CD4-positive, alpha-beta T cell treated with Interleukin-2 at 100 ng/mL for 4 hours (primary cell): ENCODE data around the gene TMEM208.

ENCODE experiments used
- DNase-seq: peaks from one replicate; pipeline ENCODE4 v3.0.0-alpha.2; 2020; ENCODE audit warnings: low spot score

TMEM208 gene

DNA sequence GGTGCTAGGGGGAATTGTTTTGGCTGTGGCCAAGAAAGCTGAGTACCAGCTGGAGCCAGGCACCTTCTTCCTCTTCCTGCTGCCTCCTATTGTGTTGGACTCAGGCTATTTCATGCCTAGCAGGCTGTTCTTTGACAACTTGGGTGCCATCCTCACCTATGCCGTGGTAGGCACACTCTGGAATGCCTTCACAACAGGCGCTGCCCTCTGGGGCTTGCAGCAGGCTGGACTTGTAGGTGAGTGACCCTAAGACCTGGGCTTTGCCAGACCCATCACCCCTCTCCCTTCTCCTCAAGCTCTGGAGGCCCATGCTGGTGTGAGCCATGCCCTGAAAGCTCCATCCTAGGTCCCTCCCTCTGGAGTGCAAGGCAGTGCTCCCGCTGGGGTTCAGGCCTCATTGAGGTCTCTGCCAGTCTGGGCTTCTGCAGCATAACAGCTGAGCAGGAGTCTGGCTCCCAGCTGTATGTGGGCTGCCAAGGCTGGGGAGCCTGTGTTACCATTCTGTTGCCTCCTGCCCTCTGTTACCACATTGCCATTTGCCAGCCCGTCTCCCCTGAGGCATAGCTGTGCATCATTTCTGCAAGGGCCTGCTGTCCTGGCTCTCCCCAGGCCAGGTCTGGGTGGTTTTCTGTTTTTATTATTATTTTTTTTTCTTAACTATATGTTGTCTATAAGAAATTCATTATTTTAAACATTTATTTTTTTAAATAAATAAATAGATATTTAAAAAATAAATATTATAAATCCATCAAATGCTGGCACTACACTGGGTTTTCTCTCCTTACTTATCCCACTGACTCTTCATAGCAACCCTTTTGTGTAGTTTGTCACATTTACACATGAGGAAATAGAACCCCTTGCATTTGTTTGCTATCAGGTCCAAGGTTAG is 25.9 kb downstream of the TMEM208 start:
- no peak for DNase-seq

DNA sequence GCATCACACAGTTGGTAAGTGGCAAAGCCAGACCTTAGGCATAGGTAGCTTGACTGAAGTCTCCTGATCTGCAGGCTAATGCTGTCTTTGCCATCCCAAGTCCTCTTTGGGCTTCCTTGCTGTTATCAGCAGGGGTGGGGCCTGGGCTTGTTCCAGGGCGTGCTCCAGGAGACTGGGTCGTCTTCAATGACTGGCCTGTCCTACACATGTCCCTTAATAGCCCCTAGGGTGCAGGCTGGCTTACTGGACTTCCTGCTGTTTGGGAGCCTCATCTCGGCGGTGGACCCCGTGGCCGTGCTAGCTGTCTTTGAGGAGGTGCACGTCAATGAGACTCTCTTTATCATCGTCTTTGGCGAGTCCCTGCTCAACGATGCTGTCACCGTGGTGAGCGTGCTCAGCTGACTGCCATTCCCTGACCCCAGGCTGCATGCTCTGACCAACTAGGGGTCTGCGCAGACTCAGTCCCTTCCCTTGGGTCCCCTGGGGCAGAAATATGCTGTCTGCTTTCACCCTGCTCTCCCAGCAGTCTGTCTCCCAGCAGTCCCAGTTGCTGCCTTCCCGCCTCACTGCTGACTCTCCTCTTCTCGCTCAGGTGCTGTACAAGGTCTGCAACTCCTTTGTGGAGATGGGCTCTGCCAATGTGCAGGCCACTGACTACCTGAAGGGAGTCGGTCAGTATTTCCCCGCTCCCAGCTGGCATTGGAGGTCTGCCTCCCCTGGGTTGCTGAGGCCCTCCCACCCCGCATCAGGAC is 28.0 kb downstream of the TMEM208 start:
- DNase-seq = no peak

DNA sequence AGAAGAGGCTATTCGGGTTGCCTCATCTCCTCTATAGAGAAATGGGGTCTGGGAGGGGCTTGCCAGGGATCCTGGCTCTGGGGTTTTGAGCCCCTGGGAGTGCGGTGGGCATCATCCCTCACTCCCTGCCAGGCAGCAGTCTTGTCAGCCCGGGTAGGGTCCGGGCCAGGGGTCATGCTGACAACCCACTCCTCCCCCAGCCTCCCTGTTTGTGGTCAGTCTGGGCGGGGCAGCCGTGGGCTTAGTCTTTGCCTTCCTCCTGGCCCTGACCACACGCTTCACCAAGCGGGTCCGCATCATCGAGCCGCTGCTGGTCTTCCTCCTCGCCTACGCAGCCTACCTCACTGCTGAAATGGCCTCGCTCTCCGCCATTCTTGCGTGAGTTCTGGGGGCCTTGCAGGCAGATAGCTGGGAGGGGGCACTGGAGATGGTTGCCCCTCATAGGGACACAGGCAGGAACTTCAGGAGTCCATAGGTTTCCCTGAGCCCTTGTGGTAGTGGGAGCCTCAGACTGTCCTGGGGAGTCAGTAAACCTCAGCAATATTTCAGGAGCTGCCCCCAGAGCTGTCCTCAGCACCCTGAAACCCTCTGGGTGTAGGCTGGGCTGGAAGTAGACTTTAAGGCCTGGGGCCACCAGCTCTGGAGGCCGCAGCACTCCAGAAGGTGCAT is 28.8 kb downstream of the TMEM208 start:
- DNase-seq = no peak

DNA sequence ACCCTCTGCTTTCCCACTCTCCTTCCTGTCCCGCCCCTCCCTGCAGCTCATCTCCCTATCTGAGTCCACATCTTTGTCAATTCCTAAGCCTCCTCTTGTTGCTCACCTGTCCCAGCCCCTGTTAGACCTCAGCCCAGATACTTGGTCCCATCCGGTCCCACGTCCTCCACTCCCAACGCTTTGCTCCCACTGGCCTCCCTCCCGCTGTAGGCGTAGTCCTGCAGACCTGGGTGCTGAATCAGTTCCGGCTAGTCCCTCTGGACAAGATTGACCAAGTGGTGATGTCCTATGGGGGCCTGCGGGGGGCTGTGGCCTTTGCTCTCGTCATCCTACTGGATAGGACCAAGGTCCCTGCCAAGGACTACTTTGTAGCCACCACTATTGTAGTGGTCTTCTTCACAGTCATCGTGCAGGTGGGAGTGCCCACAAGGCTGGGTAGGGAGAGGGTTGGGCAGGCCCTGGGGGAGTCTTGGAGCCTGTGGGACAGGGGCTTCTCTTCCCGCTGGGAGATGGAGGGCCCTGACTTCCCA is 29.8 kb downstream of the TMEM208 start:
- DNase-seq = no peak

DNA sequence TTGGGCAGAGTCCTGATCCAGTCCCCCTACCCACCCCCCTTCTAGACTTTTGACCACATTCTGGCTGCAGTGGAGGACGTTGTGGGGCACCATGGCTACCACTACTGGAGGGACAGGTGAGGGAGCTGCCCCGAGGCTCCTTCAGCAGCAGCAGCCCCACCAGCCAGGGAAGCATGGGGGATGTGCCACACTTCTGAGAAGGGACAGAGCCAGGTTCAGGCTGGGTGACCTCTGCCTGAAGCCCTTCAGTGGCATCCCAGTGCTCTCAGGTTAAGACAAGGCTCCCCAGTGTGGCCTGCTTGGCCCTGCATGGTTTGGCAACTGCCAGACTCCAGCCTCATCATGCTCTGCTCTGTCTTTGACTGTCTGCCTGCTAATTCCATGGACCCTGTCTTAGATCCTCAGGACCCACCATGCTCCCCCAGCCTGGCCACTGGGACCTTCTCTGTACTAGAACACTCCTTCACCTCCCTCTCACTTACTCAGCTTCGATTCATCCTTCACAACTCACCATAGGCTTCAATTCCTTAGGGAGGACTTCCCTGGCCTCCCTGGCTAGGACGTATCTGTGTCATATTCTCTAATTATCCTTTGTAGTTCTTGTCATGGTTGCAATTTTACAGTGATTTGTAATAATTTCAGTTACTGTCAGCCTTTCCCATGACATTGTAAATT is 30.7 kb downstream of the TMEM208 start:
- no peak for DNase-seq

DNA sequence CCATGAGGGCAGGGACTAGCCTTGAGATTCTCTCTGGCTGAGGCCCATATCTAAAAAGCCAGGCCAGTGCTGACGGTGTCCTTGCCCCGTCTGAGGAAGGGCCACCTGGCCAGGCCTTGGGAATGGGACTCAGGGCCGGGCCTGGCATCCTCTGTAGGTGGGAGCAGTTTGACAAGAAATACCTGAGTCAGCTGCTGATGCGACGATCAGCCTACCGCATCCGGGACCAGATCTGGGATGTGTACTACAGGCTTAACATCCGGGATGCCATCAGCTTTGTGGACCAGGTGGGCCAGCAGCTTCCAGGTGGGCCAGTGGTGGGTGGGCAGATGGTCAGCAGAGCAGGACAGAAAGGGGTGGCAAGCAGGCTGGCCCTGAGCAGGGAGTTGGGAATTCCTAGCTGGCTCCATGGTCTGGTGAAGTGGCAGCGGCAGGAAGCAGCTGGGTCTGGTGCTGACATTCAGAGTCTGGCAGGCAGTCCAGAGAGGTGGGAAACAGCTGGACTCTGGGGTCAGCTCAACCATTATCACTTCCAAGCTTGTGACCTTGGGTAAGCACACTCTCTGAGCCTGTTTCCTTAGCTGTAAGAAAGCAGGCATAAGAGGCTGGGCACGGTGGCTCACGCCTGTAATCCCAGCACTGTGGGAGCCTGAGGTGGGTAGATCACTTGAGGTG is 31.4 kb downstream of the TMEM208 start:
- DNase-seq = no peak

DNA sequence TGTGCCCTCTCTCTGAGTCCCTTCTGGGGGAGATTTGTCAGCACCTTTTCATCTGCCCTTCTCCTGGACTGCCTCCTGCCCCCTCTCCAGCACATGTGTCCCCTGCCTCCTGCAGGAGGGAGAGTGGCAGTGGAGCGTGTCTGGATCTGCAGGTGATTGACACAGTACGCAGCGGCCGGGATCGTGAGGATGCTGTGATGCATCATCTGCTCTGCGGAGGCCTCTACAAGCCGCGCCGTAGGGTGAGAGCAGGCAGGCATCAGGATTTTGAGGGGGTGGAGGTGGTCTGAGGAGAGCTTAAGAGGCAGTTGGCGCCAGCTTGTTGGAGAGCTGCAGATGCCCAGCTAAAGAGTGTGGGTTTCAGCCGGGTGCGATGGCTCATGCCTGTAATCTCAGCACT is 32.8 kb downstream of the TMEM208 start:
- DNase-seq = no peak

DNA sequence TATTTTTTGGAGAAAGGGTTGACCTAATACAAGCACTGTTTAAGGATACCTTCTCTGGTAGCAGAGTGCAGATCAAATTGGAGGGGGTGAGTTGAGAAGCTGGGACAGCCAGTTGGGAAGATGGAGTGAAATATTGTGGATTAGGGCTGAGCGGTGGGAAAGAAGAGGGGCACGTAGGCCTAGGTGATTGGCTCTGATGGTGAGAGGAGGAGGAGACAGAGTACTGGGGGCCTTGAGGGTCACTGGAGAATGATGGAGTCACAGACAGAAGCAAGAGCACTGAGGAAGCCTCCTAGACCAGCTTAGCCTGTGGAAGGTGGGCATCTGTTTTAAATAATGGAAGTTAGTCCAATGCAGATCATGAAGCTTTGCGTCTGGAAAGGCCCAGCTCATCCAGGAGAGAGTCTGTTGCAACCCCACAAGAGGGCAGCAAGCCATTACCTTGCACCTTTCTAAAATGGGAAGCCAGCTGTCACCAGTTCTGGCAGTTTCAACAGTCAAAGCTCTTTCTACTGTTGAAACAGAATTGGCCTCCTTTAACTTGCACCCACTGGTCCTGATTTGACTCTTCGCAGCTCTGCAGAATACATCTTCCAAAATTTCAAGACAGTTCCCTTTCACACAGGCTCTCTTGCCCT is 33.6 kb downstream of the TMEM208 start:
- DNase-seq = peak; percentile 18

DNA sequence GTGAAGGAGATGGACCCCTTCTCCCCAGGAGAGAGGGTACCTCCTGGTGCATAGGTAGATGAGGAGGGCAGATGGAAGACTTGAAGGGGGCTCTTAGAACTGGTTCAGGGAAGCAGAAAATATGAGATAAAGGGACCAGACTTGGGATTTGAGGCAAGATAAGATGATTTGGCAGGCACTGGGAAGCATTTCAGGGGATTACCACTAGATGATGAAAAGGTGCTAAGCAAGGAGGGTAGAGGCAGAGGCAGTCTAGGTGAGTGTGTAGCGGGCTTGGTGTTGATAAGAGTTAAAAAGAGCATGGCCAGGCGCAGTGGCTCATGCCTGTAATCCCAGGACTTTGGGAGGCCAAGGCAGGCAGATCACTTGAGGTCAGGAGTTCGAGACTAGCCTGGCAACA is 36.3 kb downstream of the TMEM208 start:
- no peak for DNase-seq

DNA sequence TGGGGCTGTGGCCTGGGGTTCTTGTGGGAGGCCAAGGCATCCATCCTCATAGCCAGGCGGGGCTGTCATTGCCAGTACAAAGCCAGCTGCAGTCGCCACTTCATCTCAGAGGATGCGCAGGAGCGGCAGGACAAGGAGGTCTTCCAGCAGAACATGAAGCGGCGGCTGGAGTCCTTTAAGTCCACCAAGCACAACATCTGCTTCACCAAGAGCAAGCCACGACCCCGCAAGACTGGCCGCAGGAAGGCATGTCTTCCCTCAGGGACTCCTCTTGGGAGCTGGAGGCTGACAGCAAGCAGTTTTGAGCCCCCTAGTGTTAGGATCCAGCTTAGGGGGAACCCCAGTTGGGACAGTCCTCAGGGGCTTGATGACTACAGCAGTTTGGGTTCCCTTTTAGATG is 37.3 kb downstream of the TMEM208 start:
- DNase-seq = no peak

DNA sequence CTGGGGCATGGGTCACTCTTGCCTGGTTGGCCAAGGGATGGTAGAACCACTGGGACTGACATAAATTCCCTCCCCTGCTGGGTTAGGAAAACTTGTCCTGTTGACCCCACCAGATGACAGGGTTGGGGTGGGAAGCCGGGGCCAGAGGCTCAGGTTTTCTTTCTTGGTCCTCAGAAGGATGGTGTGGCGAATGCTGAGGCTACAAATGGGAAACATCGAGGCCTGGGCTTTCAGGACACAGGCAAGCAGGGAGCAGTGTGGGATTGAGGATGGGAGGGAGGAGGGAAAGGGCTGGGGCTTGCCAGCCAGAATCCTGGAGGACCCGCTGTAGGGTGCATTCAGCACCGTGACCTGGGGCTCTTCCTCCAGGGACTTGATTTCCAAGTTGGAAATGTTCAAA is 37.9 kb downstream of the TMEM208 start:
- DNase-seq = no peak

DNA sequence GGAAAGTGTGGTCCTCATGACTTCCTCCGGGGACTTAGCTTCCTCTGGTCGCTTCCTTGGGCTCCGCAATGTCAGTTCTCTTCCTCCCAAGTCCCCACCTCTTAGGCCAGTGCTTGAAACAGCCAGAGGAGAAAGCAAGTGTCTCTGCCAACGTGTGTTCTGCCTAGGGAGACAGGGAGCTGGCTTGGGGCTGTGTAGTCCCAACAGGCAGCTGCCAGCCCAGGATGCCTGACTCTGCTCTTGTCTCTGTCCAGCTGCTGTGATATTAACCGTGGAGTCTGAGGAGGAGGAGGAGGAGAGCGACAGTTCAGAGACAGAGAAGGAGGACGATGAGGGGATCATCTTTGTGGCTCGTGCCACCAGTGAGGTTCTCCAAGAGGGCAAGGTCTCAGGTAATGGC is 38.9 kb downstream of the TMEM208 start:
- no peak for DNase-seq

DNA sequence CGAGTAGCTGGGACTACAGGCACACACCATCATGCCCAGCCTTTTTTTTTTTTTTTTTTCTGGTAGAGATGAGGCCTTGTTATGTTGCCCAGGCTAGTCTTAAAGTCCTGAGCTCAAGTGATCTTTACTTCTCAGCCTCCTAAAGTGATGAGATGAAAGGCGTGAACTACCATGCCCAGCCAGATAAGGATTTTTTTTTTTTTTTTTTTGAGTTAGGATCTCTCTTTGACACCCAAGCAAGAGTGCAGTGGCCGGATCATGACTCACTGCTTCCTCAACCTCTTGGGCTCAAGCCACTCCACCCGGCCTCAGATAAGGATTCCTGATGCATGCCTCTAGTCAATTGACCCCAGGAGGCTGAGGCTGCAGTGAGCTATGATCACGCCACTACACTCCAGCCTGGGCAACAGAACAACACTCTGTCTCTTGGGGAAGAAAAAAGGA is 41.2 kb downstream of the TMEM208 start:
- no peak for DNase-seq

DNA sequence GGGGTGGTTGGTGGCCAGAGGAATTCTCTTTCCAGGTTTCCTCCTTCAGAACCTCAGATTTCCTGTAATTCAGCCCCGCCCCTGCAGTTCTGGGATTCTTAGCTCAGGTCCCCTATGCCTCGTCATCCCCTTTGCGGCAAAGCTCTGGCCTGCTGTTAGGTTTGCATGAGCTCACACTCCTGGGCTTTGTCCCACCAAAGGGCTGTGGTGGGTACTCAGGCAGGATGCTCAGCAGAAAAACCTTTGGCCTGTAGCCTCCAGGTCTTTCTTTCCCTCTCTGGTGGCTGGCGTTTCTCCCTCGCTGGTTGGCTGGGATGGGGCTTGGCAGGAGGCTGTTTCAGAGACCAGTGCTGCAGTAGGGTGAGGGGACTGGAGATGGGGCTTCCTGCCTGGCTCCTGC is 42.8 kb downstream of the TMEM208 start:
- no peak for DNase-seq

DNA sequence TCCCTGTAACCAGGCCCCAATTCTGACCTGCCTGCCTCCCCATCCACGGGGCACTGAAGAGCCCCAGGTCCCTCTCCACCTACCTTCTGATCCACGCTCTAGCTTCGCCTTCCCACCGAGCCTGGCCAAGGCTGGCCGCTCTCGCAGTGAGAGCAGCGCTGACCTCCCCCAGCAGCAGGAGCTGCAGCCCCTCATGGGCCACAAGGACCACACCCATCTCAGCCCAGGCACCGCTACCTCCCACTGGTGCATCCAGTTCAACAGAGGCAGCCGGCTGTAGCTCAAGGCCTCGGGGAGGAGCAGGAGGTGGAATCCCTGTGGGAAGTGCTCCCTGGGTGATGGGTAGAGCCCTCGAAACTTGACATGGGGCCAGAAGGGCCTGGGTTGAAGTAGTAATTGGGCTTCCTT is 44.0 kb downstream of the TMEM208 start:
- no peak for DNase-seq

DNA sequence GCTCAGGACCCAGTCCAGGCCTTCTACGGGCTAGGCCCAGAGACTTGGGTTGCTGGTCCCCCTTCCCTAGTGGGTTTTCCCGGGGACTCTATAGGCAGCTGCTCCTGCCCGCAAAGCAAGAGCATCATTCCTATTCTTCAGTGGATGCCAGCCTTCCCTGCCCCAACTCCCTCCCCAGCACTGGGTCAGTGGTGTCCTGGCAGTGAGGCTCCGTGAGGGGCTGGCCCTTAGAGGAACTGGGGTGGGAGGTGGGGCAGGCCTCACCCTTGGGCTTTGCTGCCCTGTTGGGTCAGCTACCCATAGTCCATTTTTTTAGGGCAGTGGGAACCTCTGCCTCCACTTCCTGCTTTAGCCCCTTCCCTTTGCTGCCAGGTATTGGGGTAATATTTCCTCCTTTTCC is 44.5 kb downstream of the TMEM208 start:
- DNase-seq = no peak

DNA sequence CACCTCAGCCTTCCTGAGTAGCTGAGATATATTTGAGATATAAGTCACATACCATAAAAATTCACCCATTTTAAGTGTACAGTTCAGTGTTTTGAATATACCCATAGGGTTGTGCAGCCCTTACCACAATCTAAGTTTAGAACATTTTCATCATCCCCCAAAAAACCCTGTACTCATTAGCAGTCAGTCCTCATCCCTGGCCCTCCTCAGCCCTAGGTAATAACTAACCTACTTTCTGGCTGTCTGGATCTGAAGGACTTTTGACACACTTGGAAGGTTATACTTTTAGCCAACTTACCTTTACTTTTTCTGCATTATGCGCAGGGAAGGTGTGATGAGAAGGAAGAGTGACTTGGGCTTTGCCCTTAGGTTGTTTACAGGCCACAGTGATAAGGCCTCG is 48.4 kb downstream of the TMEM208 start:
- DNase-seq = no peak

DNA sequence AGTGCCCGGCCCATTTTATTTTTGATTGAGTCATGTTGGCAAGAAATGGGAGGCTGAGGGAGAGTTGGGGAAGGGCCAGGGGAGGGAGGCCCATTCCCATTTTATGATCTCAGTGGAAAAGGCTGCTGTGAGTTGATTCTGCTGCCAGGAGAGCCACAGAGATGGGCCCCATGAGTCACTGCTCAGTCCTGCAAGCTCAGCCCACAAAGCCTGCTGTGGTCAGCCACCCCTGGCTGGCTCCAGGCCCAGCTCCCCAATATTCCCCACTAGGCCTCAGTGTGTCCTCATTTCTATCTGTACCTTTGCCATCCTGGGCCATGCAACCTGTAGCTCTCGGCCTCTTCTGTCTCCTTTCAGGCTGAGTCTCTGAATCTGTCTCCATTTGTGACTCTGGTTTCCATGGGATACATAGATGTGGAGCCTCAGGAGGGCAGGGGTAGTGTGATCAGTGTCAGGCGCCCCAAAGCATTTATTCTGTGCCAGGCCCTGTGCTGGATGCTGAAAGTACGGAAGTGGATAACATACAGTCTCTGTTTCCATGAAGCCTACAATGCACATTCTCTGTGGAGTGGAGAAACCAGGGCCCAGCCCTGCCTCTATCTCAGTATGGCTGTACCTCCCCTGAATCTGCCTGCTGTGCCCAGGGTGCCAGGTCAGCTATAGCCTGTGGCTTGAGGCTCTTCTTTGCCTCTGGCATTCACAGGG is 50.5 kb downstream of the TMEM208 start:
- DNase-seq = no peak

DNA sequence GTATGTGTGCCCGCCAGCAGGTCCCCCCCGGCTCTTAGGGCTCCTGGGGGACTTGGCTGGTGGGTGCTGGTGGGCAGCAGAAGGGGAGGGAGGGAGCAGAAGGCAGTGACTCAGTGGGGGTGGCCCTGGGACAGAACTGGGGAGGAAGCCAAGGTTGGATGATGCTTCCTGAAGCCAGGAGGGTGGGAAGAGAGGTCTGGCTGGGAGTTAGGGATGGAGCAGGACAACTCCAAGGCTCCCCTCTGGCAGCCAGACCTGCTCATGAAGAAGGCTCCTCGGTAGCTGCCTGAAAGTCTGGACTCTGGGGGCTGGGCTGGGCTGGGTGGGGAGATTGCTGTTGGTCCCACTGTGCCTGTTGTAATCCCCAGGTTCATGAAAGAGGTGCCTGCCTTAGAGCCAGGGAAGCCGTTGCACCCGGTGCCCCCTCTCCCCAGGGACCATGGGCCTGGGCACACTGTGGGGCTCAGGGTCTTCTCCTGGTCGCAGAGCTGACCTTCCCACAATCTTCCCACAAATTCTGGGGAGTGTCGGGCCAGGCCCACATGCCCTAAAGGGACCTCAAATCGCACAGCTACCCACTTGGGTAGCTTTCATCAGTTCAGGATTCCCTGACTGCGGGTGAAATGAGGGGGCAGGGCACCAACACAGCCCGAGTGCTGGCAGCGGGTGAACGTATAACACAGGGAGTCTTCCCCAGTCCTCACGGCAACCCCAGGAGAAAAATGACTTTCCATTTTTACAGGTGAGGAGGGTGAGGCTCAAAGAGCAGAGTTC is 51.3 kb downstream of the TMEM208 start:
- no peak for DNase-seq
